HG03460 (cell line): ENCODE data around the gene XRN2.

Experiments used
- ATAC-seq: cut with Tn5 transposase; IDR thresholded peaks from one replicate; pipeline ENCODE4 v1.9.1; 2021; ENCODE audit not compliant: unreplicated experiment

XRN2 gene

GRCh38 chr20:21291026-21291425 lies 12.1 kb upstream of the XRN2 start:
- ATAC-seq, result no peak

- ATAC-seq, result no peak
These were observed 8.4 kb upstream of the XRN2 start for GRCh38 chr20:21294755-21295154.

- no peak for ATAC-seq
These were observed 1.0 kb upstream of the XRN2 start for GRCh38 chr20:21301940-21302663.

- peak; percentile 7 for ATAC-seq
These were observed 469 bp upstream of the XRN2 start for GRCh38 chr20:21302664-21303060.

GRCh38 chr20:21303872-21304586 lies 898 bp downstream of the XRN2 start:
- peak; percentile 7 for ATAC-seq

- ATAC-seq, result no peak
These were observed 5.2 kb downstream of the XRN2 start for GRCh38 chr20:21308340-21308739.

GRCh38 chr20:21309678-21310467 lies 6.7 kb downstream of the XRN2 start:
- no peak for ATAC-seq

GRCh38 chr20:21312813-21313474 lies 9.8 kb downstream of the XRN2 start:
- ATAC-seq, result no peak

GRCh38 chr20:21315138-21315537 lies 12.0 kb downstream of the XRN2 start:
- no peak for ATAC-seq

- ATAC-seq, result no peak
These were observed 19.1 kb downstream of the XRN2 start for GRCh38 chr20:21322083-21322710.

- no peak for ATAC-seq
These were observed 19.8 kb downstream of the XRN2 start for GRCh38 chr20:21322921-21323331.

- ATAC-seq, result no peak
These were observed 20.5 kb downstream of the XRN2 start for GRCh38 chr20:21323640-21324039.

- no peak for ATAC-seq
These were observed 21.0 kb downstream of the XRN2 start for GRCh38 chr20:21324126-21324525.

- ATAC-seq, result no peak
These were observed 22.2 kb downstream of the XRN2 start for GRCh38 chr20:21325296-21325695.

- ATAC-seq, result no peak
These were observed 23.6 kb downstream of the XRN2 start for GRCh38 chr20:21326700-21327099.

GRCh38 chr20:21336455-21337151 lies 33.5 kb downstream of the XRN2 start:
- ATAC-seq, result no peak

- ATAC-seq, result no peak
These were observed 35.2 kb downstream of the XRN2 start for GRCh38 chr20:21338291-21338690.

GRCh38 chr20:21339499-21339898 lies 36.4 kb downstream of the XRN2 start:
- no peak for ATAC-seq

GRCh38 chr20:21340991-21341697 lies 38.0 kb downstream of the XRN2 start:
- no peak for ATAC-seq
